ENCODE measurements around the gene CALHM3.

DNA sequence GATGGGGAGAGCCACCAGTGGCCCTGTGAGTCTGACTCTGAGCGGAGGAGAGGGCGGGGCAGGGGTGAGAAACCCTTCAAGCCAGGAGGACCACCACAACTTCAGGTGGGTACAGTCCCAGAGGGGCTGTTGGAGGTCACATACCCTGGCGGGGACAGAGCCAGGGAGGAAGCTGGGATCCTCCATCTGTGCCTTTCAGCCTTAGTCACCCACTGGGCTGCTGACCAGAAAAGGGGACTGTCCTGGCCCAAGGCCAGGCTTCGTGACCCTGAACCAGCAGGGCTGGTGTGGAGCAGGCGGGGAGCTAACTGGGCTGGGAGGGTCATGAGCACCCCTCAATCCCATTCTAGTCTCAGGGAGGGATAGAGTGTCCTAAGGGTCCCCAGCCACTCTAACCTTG lies 1.5 kb upstream of the CALHM3 start:
- no peak for TF ChIP-seq POLR2A (IDR thresholded peaks at IDR 0.05; ENCODE audit: low read length)
- TF ChIP-seq GATA1 (IDR thresholded peaks at IDR 0.05; ENCODE audit: low read depth, low read length) = no peak
